ENCODE results near the gene ADRA1B. TPM values are rescaled to one million over a fixed set of nuclear protein-coding genes. Genes with fewer than 3 reads are reported as not detected.

Gene ADRA1B
- total and polyA plus RNA-seq, 8 donors, result 0.18 to 9.3 (median 0.25) TPM; not detected in 3

- intact Hi-C loops (cut with DNase I; ENCODE audit: low total_unique reads), result loop anchor here (10.0 kb wide), 1 partner anchor 324 kb away; no protein-coding TSS in a partner anchor
- Histone ChIP-seq H3K4me1 (peaks cover 8 to 35% (median 17%) of the 10 kb centered on the region in 4 donors), H3K4me3 (no peak overlapping the region), H3K27ac (peak overlapping the region; percentile 19 to 56 (median 28)), H3K27me3 (no peaks in the 10 kb centered on the region), H3K36me3 (peaks cover 0 to 61% (median 49%) of the 10 kb centered on the region in 4 donors), H3K9me3 (no peaks in the 10 kb centered on the region)
- TF ChIP-seq POLR2A (IDR thresholded peaks at IDR 0.05), result no peak
- TF ChIP-seq, protein P1, sequence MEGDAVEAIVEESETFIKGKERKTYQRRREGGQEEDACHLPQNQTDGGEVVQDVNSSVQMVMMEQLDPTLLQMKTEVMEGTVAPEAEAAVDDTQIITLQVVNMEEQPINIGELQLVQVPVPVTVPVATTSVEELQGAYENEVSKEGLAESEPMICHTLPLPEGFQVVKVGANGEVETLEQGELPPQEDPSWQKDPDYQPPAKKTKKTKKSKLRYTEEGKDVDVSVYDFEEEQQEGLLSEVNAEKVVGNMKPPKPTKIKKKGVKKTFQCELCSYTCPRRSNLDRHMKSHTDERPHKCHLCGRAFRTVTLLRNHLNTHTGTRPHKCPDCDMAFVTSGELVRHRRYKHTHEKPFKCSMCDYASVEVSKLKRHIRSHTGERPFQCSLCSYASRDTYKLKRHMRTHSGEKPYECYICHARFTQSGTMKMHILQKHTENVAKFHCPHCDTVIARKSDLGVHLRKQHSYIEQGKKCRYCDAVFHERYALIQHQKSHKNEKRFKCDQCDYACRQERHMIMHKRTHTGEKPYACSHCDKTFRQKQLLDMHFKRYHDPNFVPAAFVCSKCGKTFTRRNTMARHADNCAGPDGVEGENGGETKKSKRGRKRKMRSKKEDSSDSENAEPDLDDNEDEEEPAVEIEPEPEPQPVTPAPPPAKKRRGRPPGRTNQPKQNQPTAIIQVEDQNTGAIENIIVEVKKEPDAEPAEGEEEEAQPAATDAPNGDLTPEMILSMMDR (IDR thresholded peaks at IDR 0.05), result no peak
- no peak for TF ChIP-seq EP300 (IDR thresholded peaks at IDR 0.05)
- no peak for TF ChIP-seq POLR2AphosphoS5 (IDR thresholded peaks at IDR 0.05)
- peak in 1 of 2 donors; percentile 34 for DNase-seq
- WGBS, 5 donors, result 29 to 48% (median 37%) methylated on average over 4 of the region's 4 CpGs
Observed at GRCh38 chr5:160020964-160021363, 104.7 kb downstream of the ADRA1B start.

DNA sequence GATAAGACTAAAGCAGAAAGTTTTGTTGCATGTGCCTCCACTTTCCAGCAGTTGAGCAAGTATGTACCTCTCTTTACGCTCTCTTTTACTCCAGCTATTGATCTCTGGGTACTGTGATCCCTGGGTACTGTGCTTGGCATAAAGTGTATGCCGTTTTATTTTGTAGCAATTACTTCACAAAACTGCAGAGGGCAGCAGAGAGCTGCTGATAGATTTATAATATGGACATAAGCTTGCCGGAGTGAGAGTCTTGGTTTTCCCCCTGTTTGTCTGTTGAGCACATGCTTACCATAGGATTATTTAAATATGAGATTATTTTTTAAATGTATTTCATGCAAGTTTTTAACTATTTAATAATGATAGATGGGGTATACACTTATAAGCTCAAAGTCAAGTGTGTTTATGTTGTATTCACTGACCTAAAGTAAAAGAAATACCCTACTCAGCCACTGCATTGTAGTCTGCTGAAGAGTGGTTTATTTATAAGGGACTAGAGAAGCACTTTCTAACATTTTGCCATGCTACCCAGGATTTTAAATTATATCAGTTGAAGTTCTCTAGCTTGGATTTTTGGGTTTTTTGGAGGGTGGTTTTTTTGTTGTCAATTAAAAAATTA lies 105.7 kb downstream of the ADRA1B start:
- H3K36me3 ChIP-seq, result peaks cover 0 to 61% (median 47%) of the 10 kb centered on the region in 4 donors
- peak; percentile 44 to 90 for DNase-seq
- WGBS, 5 donors, result 5 to 14% (median 9%) methylated on average over 3 of the region's 3 CpGs
- intact Hi-C loops (cut with DNase I; ENCODE audit: low total_unique reads), result loop anchor here (10.0 kb wide), 1 partner anchor 323 kb away; no protein-coding TSS in a partner anchor
- TF ChIP-seq POLR2A (IDR thresholded peaks at IDR 0.05), result no peak
- TF ChIP-seq, protein P1 (IDR thresholded peaks at IDR 0.05), result peak in 5 of 7 experiments; percentile 64 to 85 (median 78)
- TF ChIP-seq EP300 (IDR thresholded peaks at IDR 0.05), result no peak
- TF ChIP-seq POLR2AphosphoS5 (IDR thresholded peaks at IDR 0.05), result peak in 1 of 3 donors; percentile 28
- no peaks in the 10 kb centered on the region for H3K9me3 ChIP-seq
- H3K27me3 ChIP-seq, result no peaks in the 10 kb centered on the region
- no peak overlapping the region for H3K4me3 ChIP-seq
- H3K27ac ChIP-seq, result peak overlapping the region in 3 of 5 donors; percentile 28 to 46 (median 28)
- peaks cover 8 to 39% (median 17%) of the 10 kb centered on the region in 4 donors for H3K4me1 ChIP-seq

Small RNA genes lying within 50 kb of the gene (small RNA-seq; reads per million reads assigned to genes)
- gene RF00019, result 0 reads per million in 4 donors

Other genes starting within 250 kb of the ADRA1B start
- 10 to 100 TPM in 4 of 5 donors, 1 to 10 TPM in 1; 2.3 to 50.0 (median 13.3) TPM for gene TTC1, start 92.7 kb downstream of the ADRA1B start, total RNA-seq
- 10 to 100 TPM; 31.3 to 48.9 (median 44.5) TPM for gene TTC1, start 92.7 kb downstream of the ADRA1B start, polyA plus RNA-seq
- 100 to 1,000 TPM in 1 of 5 donors, 10 to 100 TPM in 4; 27.1 to 200 (median 57.2) TPM for gene PWWP2A, start 203.0 kb downstream of the ADRA1B start, total RNA-seq
- gene PWWP2A, start 203.0 kb downstream of the ADRA1B start, polyA plus RNA-seq, result 1 to 10 TPM; 6.7 to 7.8 (median 7.8) TPM

Measured in stomach (tissue), 9 donors.